ENCODE results near the gene ETF1.

The ETF1 gene

DNA sequence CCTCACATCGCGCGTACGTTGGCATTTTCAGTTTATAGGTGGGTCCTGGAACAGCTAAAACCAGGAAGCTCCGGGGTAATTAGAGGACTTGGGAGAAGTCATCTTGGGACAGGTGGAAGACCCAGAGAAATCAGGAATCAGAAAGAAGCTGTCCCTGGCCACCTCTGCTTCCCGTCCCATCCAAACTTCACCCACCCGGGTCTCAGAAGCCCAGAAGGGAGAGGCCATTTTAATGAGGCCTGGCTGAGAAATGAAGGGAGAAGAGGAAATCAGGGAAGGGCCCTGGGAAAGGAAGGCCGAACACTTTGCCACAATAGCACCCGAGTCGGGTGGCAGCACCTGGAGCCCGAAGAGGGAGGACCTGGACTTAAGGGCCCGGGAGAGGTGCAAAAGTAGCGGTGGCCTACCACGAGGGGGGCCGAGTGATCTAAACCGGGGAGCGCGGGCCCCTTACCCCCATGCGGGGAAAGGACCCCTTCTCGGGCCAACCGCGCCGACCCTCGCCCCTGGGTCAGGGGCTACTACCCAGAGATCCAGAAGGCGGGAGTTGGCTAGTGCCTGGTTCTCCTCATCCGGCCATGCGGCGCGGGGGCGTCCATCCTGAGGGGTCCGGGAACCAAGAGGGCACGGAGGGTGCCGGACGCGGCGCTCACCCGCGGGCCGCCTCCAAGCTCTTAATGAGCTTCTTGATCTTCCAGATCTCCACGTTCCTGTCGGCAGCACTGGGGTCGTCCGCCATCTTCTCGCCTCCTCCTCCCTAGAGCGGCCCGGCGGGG is 668 bp downstream of the ETF1 start:
- TF ChIP-seq, protein P1, sequence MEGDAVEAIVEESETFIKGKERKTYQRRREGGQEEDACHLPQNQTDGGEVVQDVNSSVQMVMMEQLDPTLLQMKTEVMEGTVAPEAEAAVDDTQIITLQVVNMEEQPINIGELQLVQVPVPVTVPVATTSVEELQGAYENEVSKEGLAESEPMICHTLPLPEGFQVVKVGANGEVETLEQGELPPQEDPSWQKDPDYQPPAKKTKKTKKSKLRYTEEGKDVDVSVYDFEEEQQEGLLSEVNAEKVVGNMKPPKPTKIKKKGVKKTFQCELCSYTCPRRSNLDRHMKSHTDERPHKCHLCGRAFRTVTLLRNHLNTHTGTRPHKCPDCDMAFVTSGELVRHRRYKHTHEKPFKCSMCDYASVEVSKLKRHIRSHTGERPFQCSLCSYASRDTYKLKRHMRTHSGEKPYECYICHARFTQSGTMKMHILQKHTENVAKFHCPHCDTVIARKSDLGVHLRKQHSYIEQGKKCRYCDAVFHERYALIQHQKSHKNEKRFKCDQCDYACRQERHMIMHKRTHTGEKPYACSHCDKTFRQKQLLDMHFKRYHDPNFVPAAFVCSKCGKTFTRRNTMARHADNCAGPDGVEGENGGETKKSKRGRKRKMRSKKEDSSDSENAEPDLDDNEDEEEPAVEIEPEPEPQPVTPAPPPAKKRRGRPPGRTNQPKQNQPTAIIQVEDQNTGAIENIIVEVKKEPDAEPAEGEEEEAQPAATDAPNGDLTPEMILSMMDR (IDR thresholded peaks at IDR 0.05; ENCODE audit: low read depth, low read length), result no peak
- DNase-seq (ENCODE audit: low read depth, low spot score), result no peak
- peak overlapping the region; percentile 97 for H3K4me3 ChIP-seq (ENCODE audit: low read depth, low read length)
- in situ Hi-C loops (cut with HindIII; ENCODE audit: low sequenced_read_pairs), result no loop called here

DNA sequence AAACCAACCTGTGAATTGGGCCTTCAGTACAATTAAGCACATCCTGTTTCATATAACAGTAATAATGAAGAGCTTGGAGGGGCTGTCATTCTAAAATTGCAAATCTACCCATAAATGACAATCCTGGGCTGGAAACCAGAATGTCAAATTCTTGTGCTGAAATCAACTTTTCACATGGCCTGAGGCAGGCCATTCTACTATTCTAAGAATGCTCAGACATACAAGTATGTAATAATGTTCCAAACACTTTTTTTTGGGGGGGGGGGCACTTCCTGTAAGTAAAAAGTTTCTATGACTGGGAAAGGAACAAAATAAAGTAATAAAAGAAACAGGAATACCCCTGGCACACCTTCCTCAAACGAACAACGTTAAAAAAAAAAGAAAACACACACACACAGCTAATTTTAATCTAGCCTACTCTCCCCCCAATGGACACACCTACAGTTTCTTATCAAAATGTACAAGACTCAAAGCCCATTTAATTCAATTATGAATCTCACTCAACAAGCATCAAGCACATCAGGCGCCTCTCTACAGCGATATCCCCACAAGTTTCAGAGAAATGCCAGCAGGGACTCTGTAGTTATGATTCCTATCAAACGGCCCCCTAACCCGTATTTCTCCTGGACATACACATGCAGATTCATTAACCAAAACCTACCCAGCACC is 1.4 kb downstream of the ETF1 start:
- in situ Hi-C loops (cut with HindIII; ENCODE audit: low sequenced_read_pairs), result no loop called here
- no peak for DNase-seq (ENCODE audit: low read depth, low spot score)
- TF ChIP-seq, protein P1 (IDR thresholded peaks at IDR 0.05; ENCODE audit: low read depth, low read length), result no peak
- peak overlapping the region; percentile 97 for H3K4me3 ChIP-seq (ENCODE audit: low read depth, low read length)

DNA sequence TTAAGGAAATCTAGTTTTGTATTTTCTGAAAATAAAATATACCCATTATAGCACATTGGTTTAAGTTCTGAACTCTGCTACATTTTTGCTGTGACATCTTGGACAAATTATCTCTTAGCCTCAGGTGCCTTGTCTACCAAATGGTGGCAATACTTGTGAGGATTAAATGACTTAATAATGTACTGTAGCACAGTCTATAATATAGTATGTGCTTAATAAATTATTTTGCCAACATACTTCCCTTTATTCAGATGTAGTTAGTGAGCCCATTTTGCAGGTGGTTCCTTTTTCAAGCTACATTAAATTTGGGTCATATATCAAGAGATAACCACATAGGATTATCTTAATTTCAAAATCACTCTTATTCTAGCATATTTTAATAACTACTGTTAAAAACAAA is 3.2 kb downstream of the ETF1 start:
- in situ Hi-C loops (cut with HindIII; ENCODE audit: low sequenced_read_pairs), result no loop called here
- TF ChIP-seq, protein P1 (IDR thresholded peaks at IDR 0.05; ENCODE audit: low read depth, low read length), result no peak
- no peak overlapping the region for H3K4me3 ChIP-seq (ENCODE audit: low read depth, low read length)
- DNase-seq (ENCODE audit: low read depth, low spot score), result no peak

DNA sequence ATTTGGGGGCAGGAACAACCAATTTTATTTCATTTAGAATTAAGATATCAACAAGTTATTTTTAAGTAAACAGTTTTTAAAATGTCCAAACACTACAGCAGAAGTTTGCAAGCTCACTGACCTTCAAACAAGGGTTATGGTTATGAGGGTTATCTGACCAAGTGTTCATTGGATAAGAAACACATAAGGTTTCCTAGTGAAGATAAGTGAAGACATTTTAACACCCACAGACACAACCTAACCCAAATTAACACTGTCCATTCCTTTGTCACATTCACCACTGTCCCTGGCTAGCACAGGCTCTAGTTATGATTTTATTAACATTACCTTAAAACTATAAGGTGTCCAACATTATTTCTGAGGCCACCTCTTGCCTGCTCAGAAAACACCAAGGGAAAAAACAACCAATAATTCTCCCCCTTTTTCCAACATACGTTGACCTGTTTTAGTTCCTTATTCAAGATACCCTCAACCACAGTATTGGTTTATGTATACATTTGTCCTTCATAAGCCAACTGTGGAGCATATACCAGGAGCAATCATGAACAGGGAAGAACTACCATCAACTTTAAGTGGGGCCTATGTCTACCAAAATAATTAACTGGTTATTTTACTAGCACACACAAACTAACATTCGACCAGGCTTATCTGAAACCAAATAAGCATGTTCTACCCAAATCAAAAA is 4.0 kb downstream of the ETF1 start:
- TF ChIP-seq, protein P1 (IDR thresholded peaks at IDR 0.05; ENCODE audit: low read depth, low read length), result no peak
- in situ Hi-C loops (cut with HindIII; ENCODE audit: low sequenced_read_pairs), result no loop called here
- no peak for DNase-seq (ENCODE audit: low read depth, low spot score)
- H3K4me3 ChIP-seq (ENCODE audit: low read depth, low read length), result no peak overlapping the region

DNA sequence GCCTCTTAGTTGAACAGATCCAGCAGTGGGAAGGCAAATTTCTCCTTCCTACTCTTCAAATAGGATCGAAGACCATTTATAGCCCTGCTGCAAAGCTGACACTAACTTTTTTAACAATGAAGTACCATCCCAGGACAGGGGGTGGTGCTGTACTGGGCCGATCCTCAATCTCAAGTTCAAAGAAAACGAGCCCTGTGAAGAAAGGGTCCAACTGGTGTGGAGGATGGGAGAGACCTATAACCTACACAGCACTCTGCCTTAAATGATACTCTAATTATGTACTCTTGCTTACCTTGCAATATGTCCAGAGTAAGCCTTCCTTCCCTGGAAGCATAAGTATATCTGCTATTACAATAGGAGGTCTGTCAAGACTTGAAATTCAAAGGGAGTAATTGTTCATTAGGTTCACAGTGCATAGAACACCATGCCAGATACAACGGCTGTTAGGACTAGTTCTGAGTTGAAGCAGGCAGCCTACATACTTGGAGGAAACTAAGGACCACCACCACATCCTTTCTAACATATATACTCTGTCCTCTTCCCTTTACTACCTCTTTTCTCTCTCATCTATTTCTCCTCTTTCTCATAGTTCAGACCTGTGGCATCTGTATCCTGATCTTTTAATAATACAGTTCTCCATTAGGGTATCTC is 6.2 kb downstream of the ETF1 start:
- TF ChIP-seq, protein P1 (IDR thresholded peaks at IDR 0.05; ENCODE audit: low read depth, low read length), result peak; percentile 43
- in situ Hi-C loops (cut with HindIII; ENCODE audit: low sequenced_read_pairs), result no loop called here

DNA sequence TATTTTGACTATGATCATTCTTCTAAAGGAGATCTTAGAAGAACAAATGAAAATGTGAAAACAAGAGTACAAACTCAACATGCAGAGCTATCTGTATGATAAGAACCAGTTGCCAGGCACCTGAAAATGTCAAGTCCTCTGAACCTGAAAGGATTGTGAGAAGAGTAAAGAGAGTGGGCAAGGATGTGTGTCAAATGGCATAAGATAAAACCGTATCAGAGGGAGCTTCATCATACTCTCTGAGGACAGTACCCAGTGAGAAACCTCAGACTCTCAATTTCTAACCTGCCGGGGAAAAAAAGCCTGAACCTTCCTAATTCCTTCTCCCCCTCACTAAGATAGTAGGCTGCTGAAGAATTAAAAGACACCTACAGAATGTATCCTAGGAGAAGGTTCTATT is 6.8 kb downstream of the ETF1 start:
- in situ Hi-C loops (cut with HindIII; ENCODE audit: low sequenced_read_pairs), result no loop called here
- TF ChIP-seq, protein P1 (IDR thresholded peaks at IDR 0.05; ENCODE audit: low read depth, low read length), result no peak
- no peak for DNase-seq (ENCODE audit: low read depth, low spot score)
- no peak overlapping the region for H3K4me3 ChIP-seq (ENCODE audit: low read depth, low read length)

More for the DNA sequence above, 6.2 kb downstream of the ETF1 start:
- no peak for DNase-seq (ENCODE audit: low read depth, low spot score)
- H3K4me3 ChIP-seq (ENCODE audit: low read depth, low read length), result no peak overlapping the region
